Measurements from ENCODE around the gene UBAP2L. TPM values are rescaled to one million over a fixed set of nuclear protein-coding genes. Genes with fewer than 3 reads are reported as not detected.
"Not testable (repeated sequence)": the region's sequence is repeated elsewhere in the genome, so short reads cannot be mapped to it uniquely, and the experiment has no call there.

UBAP2L gene
- total and polyA plus RNA-seq, 9 of the 15 experiments (the other 6 are each of a cell fraction or from before 2014, with no cell fraction given), result 75.0 to 245 (median 119) TPM

DNA sequence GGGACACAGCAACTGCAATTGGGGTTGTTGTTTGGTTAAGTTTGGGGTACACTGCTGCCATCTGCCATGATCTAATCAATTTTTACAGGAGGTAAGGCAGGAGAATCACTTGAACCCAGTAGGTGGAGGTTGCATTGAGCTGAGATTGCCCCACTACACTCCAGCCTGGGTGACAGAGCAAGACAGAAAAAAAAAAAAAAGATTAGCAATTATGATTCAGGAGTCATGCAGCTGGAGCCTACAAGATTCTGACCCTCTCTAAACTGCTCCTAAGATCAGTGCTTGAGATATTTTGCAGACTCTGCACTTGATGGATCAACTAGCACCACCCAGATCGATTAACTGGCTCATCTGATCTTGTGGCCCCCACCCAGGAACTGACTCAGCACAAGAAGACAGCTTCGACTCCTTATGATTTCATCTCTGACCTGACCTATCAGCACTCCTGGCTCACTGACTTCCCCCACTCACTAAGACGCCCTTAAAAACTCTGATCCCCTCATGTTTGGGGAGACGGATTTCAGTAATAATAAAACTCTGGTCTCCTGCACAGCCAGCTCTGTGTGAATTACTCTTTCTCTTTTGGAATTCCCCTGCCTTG lies 87.0 kb downstream of the UBAP2L start:
- peak overlapping the region; percentile 28; the same call in 1 of the 2 replicates for H3K4me2 ChIP-seq (ENCODE audit: insufficient read depth, low read length)
- H3K9me3 ChIP-seq (replicated peaks; ENCODE audit: control insufficient read depth, insufficient read depth, low read depth, low read length); H4K20me1 ChIP-seq (replicated peaks; ENCODE audit: control insufficient read depth, insufficient read depth, low read length); BruUV-seq (replicated peaks); intact Hi-C loops (cut with micrococcal nuclease); CTCF ChIA-PET (ENCODE audit: low intra/inter-chr PET ratio); in situ Hi-C loops (cut with MboI); H3K9me1 ChIP-seq (ENCODE audit: control insufficient read depth, insufficient read depth, low read length); H3K27me3 ChIP-seq (ENCODE audit: control insufficient read depth in 2 of 2, insufficient read depth in 2 of 2, low read length in 2 of 2); H2AFZ ChIP-seq (ENCODE audit: low read depth, low read length); H3K79me2 ChIP-seq (ENCODE audit: control insufficient read depth, insufficient read depth, low read length); H3K36me3 ChIP-seq (ENCODE audit: control insufficient read depth, insufficient read depth, low read length); H3K4me3 ChIP-seq; H3K9ac ChIP-seq (ENCODE audit: insufficient read depth in 1 of 2, low read depth in 2 of 2, low read length in 2 of 2); FAIRE-seq; TF ChIP-seq CEBPG (CRISPR knock-in tag; IDR thresholded peaks at IDR 0.05): not testable (repeated sequence)
- 4% methylated on average over 4 of the region's 4 CpGs for WGBS (ENCODE audit: insufficient coverage, low coverage, missing lambda C conversion rate)
- ATAC-seq, result peak; percentile 35; the same call in 1 of the 3 replicates
- H3K27ac ChIP-seq (ENCODE audit: extremely low read depth, low read depth, low read length), result peak overlapping the region; percentile 37; the same call in 2 of the 3 replicates
- peaks cover 19 to 21% of the 10 kb centered on the region in 2 experiments; a peak in 4 of 5 replicates for H3K4me1 ChIP-seq (replicated peaks in 1 of 2; ENCODE audit: control insufficient read depth in 2 of 2, insufficient read depth in 2 of 2, low read length in 2 of 2)
- POLR2A ChIA-PET, result interaction anchor here (0.5 to 3.1 kb wide), 4 partner anchors 16 to 340 kb away, joined by 3 to 10 read pairs (median 4); no protein-coding TSS in a partner anchor
- peak in 1 of 4 experiments; percentile 41 for DNase-seq (ENCODE audit: extremely low read depth in 1 of 4, low spot score in 3 of 4)
- TF ChIP-seq KDM1A (IDR thresholded peaks at IDR 0.05) (peak in 1 of 2 experiments; percentile 42; a peak in 1 of 4 replicates), BACH1 (tag; IDR thresholded peaks at IDR 0.05) (0 out of 2 replicates have a peak, but pooled peaks have one; percentile 30), NFE2 (IDR thresholded peaks at IDR 0.05; ENCODE audit: low read depth) (peak; percentile 69), ZBTB2 (IDR thresholded peaks at IDR 0.05) (peak; percentile 57; the same call in 1 of the 2 replicates), ZNF316 (IDR thresholded peaks at IDR 0.05) (peak; percentile 92), ATF7 (IDR thresholded peaks at IDR 0.05) (0 out of 2 replicates have a peak, but pooled peaks have one; percentile 13), ARID1B (IDR thresholded peaks at IDR 0.05) (peak; percentile 71), CEBPG (tag; conservative IDR thresholded peaks at IDR 0.05 in 1 of 2, IDR thresholded peaks at IDR 0.05 in 1 of 2) (0 out of 4 replicates have a peak, but pooled peaks of 1 of the 2 experiments have one; percentile 8), CBFA2T3 (IDR thresholded peaks at IDR 0.05) (peak; percentile 57), MAFF (IDR thresholded peaks at IDR 0.05; ENCODE audit: low read length) (peak; percentile 20; the same call in 1 of the 2 replicates), CUX1 (CRISPR knock-in tag; IDR thresholded peaks at IDR 0.05) (peak; percentile 90), FOSL1 (tag; conservative IDR thresholded peaks at IDR 0.05) (0 out of 2 replicates have a peak, but pooled peaks have one; percentile 34), HMBOX1 (IDR thresholded peaks at IDR 0.05) (peak; percentile 69; the same call in 1 of the 2 replicates), C11orf30 (IDR thresholded peaks at IDR 0.05; ENCODE audit: low read depth) (peak; percentile 89), HDAC1 (IDR thresholded peaks at IDR 0.05) (0 out of 4 replicates have a peak, but pooled peaks of 1 of the 2 experiments have one; percentile 16)
